ENCODE measurements around the gene SEC14L3. TPM values are rescaled to one million over a fixed set of nuclear protein-coding genes. Genes with fewer than 3 reads are reported as not detected.

Gene SEC14L3
- total and polyA plus RNA-seq, 2 experiments from 2014 or later: not detected

- Histone ChIP-seq H3K4me2 (ENCODE audit: unreplicated experiment) (no peak overlapping the region), H3K4me3 (no peak overlapping the region), H3K27ac (no peak overlapping the region), H4K20me1 (ENCODE audit: insufficient read depth) (no peaks in the 10 kb centered on the region), H3K9ac (no peak overlapping the region), H3F3A (ENCODE audit: insufficient read depth) (no peaks in the 10 kb centered on the region), H3K79me2 (ENCODE audit: insufficient read depth) (no peaks in the 10 kb centered on the region), H3K9me3 (ENCODE audit: low read depth) (no peaks in the 10 kb centered on the region), H3K4me1 (ENCODE audit: insufficient read depth) (no peaks in the 10 kb centered on the region), H2AFZ (no peak overlapping the region), H3K27me3 (replicated peaks; ENCODE audit: insufficient read depth) (no peaks in the 10 kb centered on the region), H3K9me2 (ENCODE audit: insufficient read depth) (no peaks in the 10 kb centered on the region), H3K36me3 (ENCODE audit: low read depth) (no peaks in the 10 kb centered on the region)
- DNase-seq: no peak
- in situ Hi-C loops (cut with MboI): no loop called here
- TF ChIP-seq EZH2 (IDR thresholded peaks at IDR 0.05; ENCODE audit: insufficient read depth, poor library complexity, severe bottlenecking) (no peak), EZH2phosphoT487 (IDR thresholded peaks at IDR 0.05; ENCODE audit: insufficient read depth, low read depth) (no peak)
- WGBS, 2 experiments (ENCODE audit: low coverage in 1 of 2, low lambda C conversion rate in 2 of 2, missing lambda C conversion rate in 2 of 2): 84 to 87% methylated on average over 3 of the region's 3 CpGs
Observed at GRCh38 chr22:30433227-30433626, 38.6 kb downstream of the SEC14L3 start.

GRCh38 chr22:30432520-30432919 lies 39.3 kb downstream of the SEC14L3 start:
- Histone ChIP-seq H3F3A (ENCODE audit: insufficient read depth) (no peaks in the 10 kb centered on the region), H3K9ac (no peak overlapping the region), H2AFZ (no peak overlapping the region), H3K9me2 (ENCODE audit: insufficient read depth) (no peaks in the 10 kb centered on the region), H3K4me1 (ENCODE audit: insufficient read depth) (no peaks in the 10 kb centered on the region), H3K4me3 (no peak overlapping the region), H3K79me2 (ENCODE audit: insufficient read depth) (no peaks in the 10 kb centered on the region), H3K9me3 (ENCODE audit: low read depth) (no peaks in the 10 kb centered on the region), H3K27ac (no peak overlapping the region), H3K4me2 (ENCODE audit: unreplicated experiment) (no peak overlapping the region), H3K27me3 (replicated peaks; ENCODE audit: insufficient read depth) (no peaks in the 10 kb centered on the region), H3K36me3 (ENCODE audit: low read depth) (no peaks in the 10 kb centered on the region), H4K20me1 (ENCODE audit: insufficient read depth) (no peaks in the 10 kb centered on the region)
- DNase-seq: no peak
- in situ Hi-C loops (cut with MboI): no loop called here
- no peak for TF ChIP-seq EZH2phosphoT487 (IDR thresholded peaks at IDR 0.05; ENCODE audit: insufficient read depth, low read depth)
- no peak for TF ChIP-seq EZH2 (IDR thresholded peaks at IDR 0.05; ENCODE audit: insufficient read depth, poor library complexity, severe bottlenecking)
- WGBS, 2 experiments (ENCODE audit: low coverage in 1 of 2, low lambda C conversion rate in 2 of 2, missing lambda C conversion rate in 2 of 2): 11 to 21% methylated on average over 1 to 2 of the region's 2 CpGs

- WGBS, 2 experiments (ENCODE audit: low coverage in 1 of 2, low lambda C conversion rate in 2 of 2, missing lambda C conversion rate in 2 of 2): 87% methylated on average over 4 of the region's 4 CpGs
- no peak overlapping the region for H3K4me3 ChIP-seq
- no peaks in the 10 kb centered on the region for H4K20me1 ChIP-seq (ENCODE audit: insufficient read depth)
- no peaks in the 10 kb centered on the region for H3F3A ChIP-seq (ENCODE audit: insufficient read depth)
- H3K9me2 ChIP-seq (ENCODE audit: insufficient read depth): no peaks in the 10 kb centered on the region
- H3K9ac ChIP-seq: no peak overlapping the region
- no peaks in the 10 kb centered on the region for H3K79me2 ChIP-seq (ENCODE audit: insufficient read depth)
- H3K4me2 ChIP-seq (ENCODE audit: unreplicated experiment): no peak overlapping the region
- H3K36me3 ChIP-seq (ENCODE audit: low read depth): no peaks in the 10 kb centered on the region
- H3K27me3 ChIP-seq (replicated peaks; ENCODE audit: insufficient read depth): no peaks in the 10 kb centered on the region
- DNase-seq: no peak
- H2AFZ ChIP-seq: no peak overlapping the region
- in situ Hi-C loops (cut with MboI): no loop called here
- no peak overlapping the region for H3K27ac ChIP-seq
- no peaks in the 10 kb centered on the region for H3K4me1 ChIP-seq (ENCODE audit: insufficient read depth)
- TF ChIP-seq EZH2 (IDR thresholded peaks at IDR 0.05; ENCODE audit: insufficient read depth, poor library complexity, severe bottlenecking) (no peak), EZH2phosphoT487 (IDR thresholded peaks at IDR 0.05; ENCODE audit: insufficient read depth, low read depth) (no peak)
- no peaks in the 10 kb centered on the region for H3K9me3 ChIP-seq (ENCODE audit: low read depth)
Observed at GRCh38 chr22:30432096-30432495, 39.7 kb downstream of the SEC14L3 start.

GRCh38 chr22:30430933-30431332 lies 40.9 kb downstream of the SEC14L3 start:
- Histone ChIP-seq H3K27me3 (replicated peaks; ENCODE audit: insufficient read depth) (no peaks in the 10 kb centered on the region), H3K4me3 (no peak overlapping the region), H3K9me2 (ENCODE audit: insufficient read depth) (no peaks in the 10 kb centered on the region), H3F3A (ENCODE audit: insufficient read depth) (no peaks in the 10 kb centered on the region), H3K9me3 (ENCODE audit: low read depth) (no peaks in the 10 kb centered on the region), H3K36me3 (ENCODE audit: low read depth) (no peaks in the 10 kb centered on the region), H3K4me2 (ENCODE audit: unreplicated experiment) (no peak overlapping the region), H3K4me1 (ENCODE audit: insufficient read depth) (no peaks in the 10 kb centered on the region), H3K9ac (no peak overlapping the region), H3K27ac (no peak overlapping the region), H2AFZ (no peak overlapping the region), H3K79me2 (ENCODE audit: insufficient read depth) (no peaks in the 10 kb centered on the region), H4K20me1 (ENCODE audit: insufficient read depth) (no peaks in the 10 kb centered on the region)
- DNase-seq: no peak
- TF ChIP-seq EZH2phosphoT487 (IDR thresholded peaks at IDR 0.05; ENCODE audit: insufficient read depth, low read depth) (no peak), EZH2 (IDR thresholded peaks at IDR 0.05; ENCODE audit: insufficient read depth, poor library complexity, severe bottlenecking) (no peak)
- in situ Hi-C loops (cut with MboI): no loop called here
- WGBS, 2 experiments (ENCODE audit: low coverage in 1 of 2, low lambda C conversion rate in 2 of 2, missing lambda C conversion rate in 2 of 2): 84 to 87% methylated on average over 4 of the region's 4 CpGs

GRCh38 chr22:30429887-30430286 lies 41.9 kb downstream of the SEC14L3 start:
- no peaks in the 10 kb centered on the region for H3K36me3 ChIP-seq (ENCODE audit: low read depth)
- no peak overlapping the region for H3K4me3 ChIP-seq
- H3K79me2 ChIP-seq (ENCODE audit: insufficient read depth): no peaks in the 10 kb centered on the region
- no peaks in the 10 kb centered on the region for H3K9me2 ChIP-seq (ENCODE audit: insufficient read depth)
- TF ChIP-seq EZH2phosphoT487 (IDR thresholded peaks at IDR 0.05; ENCODE audit: insufficient read depth, low read depth) (no peak), EZH2 (IDR thresholded peaks at IDR 0.05; ENCODE audit: insufficient read depth, poor library complexity, severe bottlenecking) (no peak)
- in situ Hi-C loops (cut with MboI): no loop called here
- H3K4me2 ChIP-seq (ENCODE audit: unreplicated experiment): no peak overlapping the region
- peaks cover 3% of the 10 kb centered on the region; the same call in 1 of the 2 replicates for H3K4me1 ChIP-seq (ENCODE audit: insufficient read depth)
- H3K27me3 ChIP-seq (replicated peaks; ENCODE audit: insufficient read depth): no peaks in the 10 kb centered on the region
- H3K27ac ChIP-seq: no peak overlapping the region
- no peaks in the 10 kb centered on the region for H3K9me3 ChIP-seq (ENCODE audit: low read depth)
- peaks cover 2% of the 10 kb centered on the region; the same call in 1 of the 2 replicates for H3F3A ChIP-seq (ENCODE audit: insufficient read depth)
- H4K20me1 ChIP-seq (ENCODE audit: insufficient read depth): no peaks in the 10 kb centered on the region
- DNase-seq: no peak
- H2AFZ ChIP-seq: no peak overlapping the region
- H3K9ac ChIP-seq: no peak overlapping the region
- WGBS, 2 experiments (ENCODE audit: low coverage in 1 of 2, low lambda C conversion rate in 2 of 2, missing lambda C conversion rate in 2 of 2): 46 to 60% methylated on average over 2 to 4 of the region's 4 CpGs

All from GM23248 (cell line).